Mesenteric fat pad (tissue), 1 donor: ENCODE measurements around the gene STYK1. TPM values are rescaled to one million over a fixed set of nuclear protein-coding genes. Genes with fewer than 3 reads are reported as not detected.
"Not testable (repeated sequence)": the region's sequence is repeated elsewhere in the genome, so short reads cannot be mapped to it uniquely, and the experiment has no call there.

Source experiments
- DNase-seq: peaks from one replicate; pipeline ENCODE4 v3.0.0-alpha.2; 2020; ENCODE audit warnings: low spot score
- total RNA-seq: library from RNA; stranded (reverse); fragmentation: NEBNext Ultra II Directional; extraction: Animal tissue kit (Norgen Biotek cat#: 25700); gene quantifications from one replicate; pipeline ENCODE4 v1.2.1, GENCODE V29; 2021
- donor health status: DM: yes; HTN: yes; CAD: no.

The STYK1 gene
- total RNA-seq, 1 donor from 2014 or later = not detected

DNA sequence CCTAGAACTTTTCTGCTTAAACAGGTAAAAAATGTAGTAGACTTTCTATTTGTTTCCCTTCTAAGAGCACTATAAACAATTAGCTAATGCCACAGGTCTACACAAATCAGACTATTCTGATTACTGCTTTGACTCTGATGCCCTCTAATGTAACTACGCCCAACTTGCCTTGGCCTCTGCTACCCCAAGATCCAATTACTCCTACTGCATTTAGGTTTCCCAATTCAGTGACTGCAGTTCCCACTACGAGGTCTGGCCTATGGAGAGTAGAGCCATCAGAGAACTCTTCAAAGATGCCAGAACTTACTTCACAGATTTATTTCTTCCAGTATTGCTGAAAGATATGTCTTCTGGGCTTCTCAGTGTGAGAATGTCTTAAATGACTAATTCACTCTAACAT, 15.3 kb upstream of the STYK1 start:
- DNase-seq = no peak

DNA sequence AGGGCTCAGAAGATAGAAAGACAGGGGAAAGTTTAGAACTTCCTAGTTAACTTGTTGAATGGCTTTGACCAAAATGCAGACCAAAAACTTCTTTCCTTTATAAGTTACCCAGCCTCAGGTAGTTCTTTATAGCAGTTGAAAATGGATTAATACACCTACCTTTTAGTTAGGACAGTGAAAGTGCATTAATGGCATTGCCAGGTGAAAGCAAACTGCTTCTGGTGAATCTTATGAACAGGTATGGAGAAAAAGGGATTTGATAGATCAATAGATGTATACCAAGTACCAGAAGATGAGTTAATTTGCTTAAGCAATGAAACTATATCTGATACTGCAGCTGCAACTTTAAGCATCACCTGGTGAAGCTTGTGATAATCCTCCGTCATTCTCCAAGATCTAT, 14.2 kb upstream of the STYK1 start:
- DNase-seq = no peak

DNA sequence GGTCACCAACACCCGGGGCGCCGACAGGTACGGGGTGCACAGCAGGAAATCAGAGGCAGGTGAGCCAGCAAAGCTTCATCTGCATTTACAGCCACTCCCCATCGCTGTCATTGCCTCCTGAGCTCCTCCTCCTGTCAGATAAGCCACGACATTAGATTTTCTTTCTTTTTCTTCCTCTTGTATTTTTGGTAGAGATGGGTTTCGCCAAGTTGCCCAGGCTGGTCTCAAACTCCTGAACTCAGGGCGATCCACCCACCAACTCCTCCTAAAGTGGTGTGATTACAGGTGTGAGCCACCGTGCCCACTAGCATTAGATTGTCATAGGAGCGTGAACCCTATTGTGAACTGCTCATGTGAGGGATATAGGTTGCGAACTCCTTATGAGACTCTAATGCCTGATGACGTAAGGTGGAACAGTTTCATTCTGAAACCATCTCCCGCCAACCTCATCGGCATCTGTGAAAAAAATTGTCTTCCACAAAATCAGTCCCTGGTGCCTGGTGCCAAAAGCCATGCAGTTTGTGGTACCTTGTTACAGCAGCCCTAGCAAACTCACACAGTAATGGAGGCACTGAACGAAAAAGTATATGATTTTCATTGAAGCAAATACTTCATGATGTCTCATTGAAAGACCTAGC, 1.5 kb downstream of the STYK1 start:
- DNase-seq = no peak

DNA sequence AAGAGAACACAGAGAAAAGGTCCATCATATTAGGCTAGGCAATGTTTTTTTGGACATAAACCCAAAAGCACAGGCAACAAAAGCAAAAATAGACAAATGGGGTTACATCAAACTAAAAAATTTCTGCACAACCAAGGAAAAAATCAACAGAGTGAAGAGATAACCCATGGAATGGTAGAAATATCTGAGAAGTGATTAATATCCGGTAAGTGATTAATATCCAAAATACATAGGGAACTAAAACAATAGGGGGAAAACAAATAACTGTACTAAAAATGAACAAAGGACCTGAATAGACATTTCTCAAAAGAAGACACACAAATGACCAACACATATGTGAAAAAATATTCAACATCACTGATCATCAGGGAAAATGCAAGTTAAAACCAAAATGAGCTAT, 4.3 kb downstream of the STYK1 start:
- DNase-seq = no peak

DNA sequence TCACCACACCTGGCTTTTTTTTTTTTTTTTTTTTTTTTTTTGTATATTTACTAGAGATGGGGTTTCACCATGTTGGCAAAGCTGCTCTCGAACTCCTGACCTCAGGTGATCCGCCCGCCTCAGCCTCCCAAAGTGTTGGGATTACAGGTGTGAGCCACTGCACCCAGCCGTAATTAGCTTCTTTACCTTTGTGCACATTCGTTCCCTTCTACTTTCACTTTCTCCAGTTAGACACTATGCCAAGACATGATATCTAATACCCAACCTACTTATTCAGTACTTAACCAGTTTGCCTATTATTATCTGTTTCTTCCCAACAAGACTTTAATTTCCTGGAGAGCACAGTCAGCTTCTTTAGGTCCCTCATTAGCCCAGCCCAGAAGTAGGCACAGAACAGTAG, 5.3 kb downstream of the STYK1 start:
- no peak for DNase-seq

DNA sequence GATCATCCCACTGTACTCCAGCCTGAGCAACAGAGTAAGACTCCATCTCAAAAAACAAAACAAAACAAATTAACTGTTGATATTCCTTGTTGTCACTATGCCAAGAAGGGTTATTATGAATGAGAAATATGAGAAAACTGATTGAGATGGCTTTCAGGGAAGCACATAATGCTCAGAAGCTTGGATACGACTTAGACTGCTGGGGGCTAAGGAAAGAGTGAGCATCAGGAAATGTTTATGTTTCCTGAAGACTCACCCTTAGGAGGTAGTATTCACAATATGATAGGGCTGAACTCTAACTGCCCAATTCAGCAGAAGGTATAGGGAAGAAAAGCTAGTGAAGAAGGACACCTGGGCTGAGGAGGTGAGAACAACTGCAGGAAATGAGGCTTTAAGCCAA, 6.3 kb downstream of the STYK1 start:
- no peak for DNase-seq

DNA sequence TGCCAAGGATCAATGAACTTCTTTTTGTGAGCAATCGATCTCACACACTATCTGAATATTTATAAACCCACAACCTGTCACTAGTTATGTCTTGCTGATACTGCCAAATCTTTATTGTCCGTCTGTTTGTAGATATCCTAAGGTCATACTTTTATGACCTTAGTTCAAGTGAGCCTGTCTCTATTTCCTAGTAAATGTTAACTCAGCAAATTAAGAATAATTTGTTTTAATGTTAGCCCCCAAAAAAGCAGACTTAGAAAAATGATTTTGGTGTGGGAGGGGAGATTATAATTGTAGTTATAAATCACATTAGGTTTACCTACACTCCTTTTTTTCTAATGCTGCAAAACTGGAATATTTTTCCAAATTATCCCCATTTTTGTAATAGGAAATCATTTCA, 9.4 kb downstream of the STYK1 start:
- DNase-seq = no peak

DNA sequence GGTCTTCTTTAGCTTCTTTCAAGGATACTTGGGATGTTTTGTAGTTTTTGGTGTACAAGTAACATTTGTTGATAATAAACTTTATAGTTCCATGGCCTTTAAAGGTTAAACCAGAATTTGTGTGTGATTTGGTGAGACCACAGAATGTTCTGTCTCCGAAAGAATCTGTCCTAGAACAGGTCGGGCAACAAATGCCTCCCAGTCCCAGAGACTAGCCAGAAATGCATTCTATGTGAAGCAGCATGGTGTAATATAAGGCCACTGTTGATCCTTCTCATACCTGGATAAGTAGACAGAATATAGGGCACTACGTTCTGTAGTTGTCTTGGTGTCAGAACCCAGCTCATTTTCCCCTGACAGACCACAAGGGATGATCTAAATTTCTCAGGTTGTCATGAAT, 10.0 kb downstream of the STYK1 start:
- no peak for DNase-seq

DNA sequence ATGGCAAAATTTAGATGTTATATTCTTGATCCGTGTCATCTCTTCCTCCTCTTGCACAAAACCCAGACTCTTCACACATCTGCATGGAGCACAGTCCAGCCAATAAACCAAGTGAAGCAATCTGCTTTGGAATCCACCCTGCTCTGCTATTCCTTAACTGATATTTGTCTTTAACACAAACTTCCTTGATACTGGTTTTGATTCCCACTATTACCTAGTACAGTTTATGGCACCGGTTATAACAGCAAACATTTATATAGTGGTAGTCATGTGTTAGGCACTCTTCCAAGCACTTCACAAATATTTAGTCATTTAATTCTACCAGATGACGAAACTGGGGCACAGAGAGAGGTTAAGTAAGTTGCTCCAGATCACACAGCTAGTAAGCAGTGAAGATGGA, 12.5 kb downstream of the STYK1 start:
- no peak for DNase-seq

DNA sequence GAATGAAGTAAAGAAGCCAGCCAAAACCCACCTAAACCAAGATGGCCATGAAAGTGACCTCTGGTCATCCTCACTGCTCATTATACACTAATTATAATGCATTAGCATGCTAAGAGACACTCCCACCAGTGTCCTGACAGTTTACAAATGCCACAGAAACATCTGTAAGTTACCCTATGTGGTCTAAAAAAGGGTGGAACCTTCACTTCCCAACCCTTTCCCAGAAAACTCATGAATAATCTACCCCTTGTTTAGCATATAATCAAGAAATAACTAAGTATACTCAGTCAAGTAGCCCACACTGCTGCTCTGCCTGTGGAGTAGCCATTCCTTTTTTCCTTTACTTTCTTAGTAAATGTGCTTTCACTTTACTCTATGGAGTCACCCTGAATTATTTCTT, 19.8 kb downstream of the STYK1 start:
- no peak for DNase-seq

DNA sequence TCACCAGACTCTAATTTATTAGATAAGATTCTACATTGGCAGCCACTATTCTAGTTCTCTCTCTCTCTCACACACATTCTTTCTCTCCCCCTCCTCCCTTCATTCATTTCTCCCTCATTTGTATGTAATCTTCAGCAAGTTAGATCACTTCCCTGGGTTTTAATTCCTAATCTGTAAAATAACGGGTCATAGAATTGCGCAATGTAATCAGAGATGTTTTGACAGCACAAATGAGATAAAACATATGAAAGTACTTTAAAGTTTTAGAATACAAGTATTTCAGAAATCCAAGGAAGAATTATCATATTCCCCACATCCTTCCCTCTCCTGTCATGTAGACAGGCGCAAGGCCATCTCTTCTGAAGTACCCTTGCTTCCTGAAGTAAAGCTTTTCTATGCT, 21.7 kb downstream of the STYK1 start:
- no peak for DNase-seq

DNA sequence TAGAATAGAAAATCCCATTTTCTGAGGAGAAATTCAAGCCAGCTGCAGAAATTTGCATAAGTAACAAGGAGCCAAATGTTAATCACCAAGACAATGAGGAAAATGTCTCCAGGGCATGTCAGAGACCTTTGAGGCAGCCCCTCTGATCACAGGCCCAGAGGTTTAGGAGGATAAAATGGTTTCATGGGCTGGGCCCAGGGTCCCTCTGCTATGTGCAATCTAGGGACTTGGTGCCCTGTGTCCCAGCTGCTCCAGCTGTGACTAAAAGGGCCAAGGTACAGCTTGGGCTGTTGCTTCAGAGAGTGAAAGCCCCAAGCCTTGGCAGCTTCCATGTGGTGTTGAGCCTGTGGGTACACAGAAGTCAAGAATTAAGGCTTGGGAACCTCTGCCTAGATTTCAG, 27.3 kb downstream of the STYK1 start:
- not testable (repeated sequence) for DNase-seq

DNA sequence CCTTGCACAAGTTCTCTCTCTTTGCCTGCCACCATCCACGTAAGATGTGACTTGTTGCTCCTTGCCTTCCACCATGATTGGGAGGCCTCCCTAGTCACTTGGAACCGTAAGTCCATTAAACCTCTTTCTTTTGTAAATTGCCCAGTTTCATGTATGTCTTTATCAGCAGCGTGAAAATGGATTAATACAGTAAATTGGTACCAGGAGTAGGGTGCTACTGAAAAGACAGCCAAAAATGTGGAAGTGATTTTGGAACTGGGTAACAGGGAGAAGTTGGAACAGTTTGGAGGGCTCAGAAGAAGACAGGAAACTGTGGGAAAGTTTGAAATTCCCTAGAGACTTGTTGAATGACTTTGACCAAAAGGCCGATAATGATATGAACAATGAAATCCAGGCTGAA, 27.9 kb downstream of the STYK1 start:
- DNase-seq = no peak

DNA sequence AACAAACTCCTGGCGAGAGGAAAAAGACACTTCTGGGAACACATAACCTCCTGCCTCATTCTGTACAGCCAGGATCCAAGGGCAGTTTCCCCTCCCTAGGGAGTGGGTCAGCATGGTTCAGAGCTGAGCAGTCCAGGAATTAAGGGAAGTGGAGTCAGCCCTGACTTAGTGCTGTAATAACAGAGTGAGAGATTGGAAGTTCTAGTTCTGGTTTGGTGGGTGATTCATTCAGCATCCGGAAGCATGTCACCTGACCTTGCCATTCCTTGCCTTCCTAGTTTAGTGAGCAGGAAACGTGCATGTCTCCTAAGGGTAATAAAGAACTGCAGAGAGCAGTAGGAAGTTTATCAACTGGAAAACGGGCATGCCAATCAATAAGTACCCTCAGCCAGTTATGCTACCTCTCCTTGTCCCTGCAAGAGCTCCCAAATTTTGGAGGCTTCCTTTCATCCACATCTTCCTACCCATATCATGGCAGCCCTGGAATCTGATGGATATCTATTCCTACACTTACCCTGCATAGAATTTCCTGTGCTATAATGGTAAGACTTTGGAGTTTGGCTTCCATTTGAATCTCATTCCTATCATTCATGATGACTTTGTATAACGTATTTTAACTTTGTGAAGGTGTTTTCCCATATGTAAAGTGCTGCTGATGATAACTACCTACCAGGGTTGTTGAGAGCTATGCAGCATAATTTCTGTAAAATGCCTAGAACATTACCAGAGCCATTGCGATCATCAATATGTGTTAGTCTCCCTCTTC, 31.9 kb downstream of the STYK1 start:
- no peak for DNase-seq

DNA sequence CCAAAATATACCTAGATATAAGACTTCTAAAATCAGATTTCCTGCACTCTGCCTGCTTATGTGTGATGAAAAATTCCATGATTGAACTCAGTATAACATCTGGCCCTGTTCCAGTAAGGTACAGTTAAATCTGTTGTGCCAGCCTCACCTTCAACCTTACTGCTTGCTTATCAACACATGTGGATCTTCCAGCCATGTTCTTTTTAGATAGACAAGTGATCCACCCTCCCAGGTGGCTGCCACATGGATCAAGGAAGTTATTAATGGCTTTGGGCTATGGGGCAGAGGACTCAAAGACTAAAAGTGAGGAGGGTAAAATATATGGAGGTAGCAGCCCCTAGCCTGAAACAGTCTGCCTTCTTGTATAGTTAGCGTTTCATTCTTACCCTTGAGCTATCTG, 35.1 kb downstream of the STYK1 start:
- DNase-seq = no peak

DNA sequence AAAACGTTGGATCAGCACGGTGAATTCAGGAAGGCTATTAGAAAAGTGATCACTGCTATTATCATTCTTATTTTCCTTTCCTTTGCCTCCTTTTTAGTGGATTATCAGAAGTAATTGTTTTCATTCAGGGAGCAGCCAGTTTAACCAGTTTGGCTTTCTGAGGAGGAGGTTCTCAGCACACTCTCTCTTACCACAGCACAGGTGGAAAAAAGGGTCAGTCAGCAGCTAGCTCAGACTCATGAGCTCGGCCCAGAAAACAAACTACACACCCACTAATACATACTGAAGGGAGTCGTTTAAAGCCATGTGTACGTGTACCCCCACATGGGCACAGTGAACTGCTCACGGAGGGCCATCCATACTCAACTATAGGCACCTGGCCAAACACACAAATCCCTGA, 37.2 kb downstream of the STYK1 start:
- DNase-seq = no peak

DNA sequence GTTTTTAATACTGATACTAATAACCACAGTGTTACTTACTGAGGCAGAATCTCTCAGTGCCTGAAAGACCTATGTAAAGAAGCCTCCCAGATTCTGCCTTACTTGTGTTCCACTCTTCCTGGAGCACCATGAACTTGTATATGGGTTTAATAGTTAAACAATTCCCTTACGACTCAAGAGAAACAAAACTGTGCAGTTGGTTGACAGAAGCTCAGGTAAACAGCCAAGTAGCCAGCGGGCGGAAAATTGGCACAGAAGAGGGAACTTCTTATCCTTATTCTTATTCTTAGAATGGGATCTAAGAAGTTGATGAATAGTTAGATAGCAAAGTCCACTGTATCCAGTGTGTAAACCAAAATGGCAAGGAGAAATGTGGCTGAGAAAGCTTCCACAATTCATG, 37.7 kb downstream of the STYK1 start:
- no peak for DNase-seq

DNA sequence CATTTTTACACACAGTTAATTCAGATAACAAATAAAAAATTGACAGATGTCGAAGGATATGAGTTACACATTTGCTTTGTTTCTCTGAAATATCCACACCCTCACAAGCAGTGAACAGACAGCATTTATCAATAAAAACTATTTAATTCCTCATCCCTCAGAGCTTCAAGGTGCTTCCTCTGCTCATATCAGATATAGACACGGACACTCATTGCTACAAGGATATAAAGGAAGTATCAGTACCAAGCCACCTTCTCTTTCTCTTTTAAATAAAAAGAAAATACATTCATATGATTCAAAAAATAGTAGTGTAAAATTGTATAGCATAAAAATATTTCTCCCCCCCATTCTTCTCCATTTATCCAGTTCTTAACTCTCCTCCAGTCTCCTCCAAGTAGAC, 38.5 kb downstream of the STYK1 start:
- DNase-seq = no peak

DNA sequence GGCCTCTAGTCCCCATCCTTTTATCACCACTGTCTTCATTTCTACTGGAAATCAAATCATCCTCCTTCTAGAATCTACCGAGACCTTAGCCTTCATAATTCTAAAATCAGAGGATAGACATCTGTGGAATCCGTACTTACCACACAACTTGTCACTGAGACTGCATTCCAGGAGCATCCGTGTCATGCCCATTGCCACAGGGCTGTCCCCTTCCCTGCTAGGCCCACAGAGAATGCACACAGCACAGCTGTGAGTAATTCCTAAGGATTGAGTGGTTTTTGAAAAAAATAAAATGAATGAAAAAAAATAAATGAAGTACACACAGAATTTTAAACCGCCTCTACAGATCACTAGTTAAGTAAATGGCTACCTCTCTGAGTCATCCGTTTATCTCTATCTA, 39.4 kb downstream of the STYK1 start:
- no peak for DNase-seq

DNA sequence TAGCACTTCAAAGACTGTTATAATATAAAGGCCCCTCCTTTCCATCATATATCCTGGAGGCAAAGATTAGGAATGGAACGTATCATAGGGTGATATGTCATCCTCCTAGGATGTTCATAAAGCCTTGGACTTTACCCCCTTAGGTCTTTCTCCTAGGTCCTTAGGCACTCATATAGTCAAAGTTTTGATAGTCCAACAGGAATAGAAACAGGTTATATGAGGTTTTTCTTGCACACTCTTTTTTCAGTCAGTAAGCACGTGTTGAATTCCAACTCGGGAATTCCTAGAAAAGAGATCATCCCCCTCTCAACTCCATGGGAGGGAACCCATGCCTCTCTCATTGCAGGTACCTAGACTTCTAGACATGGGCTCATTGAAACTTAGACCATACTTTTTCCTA, 40.3 kb downstream of the STYK1 start:
- no peak for DNase-seq

DNA sequence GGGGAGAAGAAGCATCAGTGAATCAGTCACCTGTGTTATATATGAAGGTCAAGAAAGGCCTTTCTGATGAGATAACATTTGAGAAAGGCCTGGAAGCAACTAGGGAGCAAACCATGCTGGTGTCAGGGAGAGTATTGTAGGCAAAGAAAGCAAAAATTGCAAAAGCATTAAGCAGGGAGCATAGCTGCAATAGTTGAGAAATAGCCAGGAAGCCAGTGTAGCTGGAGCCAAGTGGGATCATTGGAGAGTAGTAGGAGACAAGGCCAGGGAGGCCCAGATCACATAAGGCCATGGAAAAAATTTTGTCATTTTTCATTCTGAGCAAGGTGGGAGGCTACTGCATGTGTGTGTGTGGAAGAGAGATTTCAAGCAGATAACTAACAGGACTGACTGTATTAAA, 41.6 kb downstream of the STYK1 start:
- no peak for DNase-seq

DNA sequence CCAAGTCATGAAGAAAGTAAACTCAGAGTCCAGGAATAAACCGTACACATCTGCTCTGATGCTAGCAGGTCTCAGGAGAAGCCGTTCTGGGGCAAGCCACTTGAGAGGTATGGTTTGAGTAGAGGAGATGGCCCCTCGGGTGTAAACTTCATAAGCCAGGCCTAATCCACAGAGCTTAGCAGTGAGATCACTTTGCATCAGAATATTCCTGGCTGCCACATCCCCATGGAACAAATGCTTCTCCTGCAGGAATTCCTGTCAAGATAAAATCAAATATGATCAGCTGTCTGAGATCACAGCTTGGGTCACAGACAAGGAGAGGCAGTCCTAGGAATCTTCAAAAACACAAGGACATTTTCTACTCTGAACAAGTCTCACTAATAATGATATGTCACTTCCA, 49.2 kb downstream of the STYK1 start:
- no peak for DNase-seq

DNA sequence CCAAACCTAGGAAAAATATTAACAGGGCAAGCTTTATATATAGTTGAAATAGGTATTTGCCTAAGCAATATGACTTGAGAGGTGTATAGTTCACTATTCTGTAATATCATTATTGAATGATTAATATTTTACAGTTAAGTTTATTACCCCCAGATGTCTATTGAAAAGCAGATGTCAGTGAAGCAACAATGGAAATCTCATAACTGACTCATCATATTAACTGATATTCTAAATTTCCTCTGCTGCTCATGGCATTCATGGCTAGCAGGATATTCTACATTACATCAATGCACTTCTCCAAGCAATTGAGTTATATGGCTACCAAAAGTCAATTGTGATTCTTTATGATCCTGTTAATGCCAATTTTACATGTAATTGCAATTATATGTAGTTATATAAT, 50.7 kb downstream of the STYK1 start:
- no peak for DNase-seq
